ENCODE data around the gene TEX2. TPM values are rescaled to one million over a fixed set of nuclear protein-coding genes. Genes with fewer than 3 reads are reported as not detected.

The TEX2 gene
- total and polyA plus RNA-seq, 2 experiments from 2014 or later: 18.7 to 23.5 TPM

DNA sequence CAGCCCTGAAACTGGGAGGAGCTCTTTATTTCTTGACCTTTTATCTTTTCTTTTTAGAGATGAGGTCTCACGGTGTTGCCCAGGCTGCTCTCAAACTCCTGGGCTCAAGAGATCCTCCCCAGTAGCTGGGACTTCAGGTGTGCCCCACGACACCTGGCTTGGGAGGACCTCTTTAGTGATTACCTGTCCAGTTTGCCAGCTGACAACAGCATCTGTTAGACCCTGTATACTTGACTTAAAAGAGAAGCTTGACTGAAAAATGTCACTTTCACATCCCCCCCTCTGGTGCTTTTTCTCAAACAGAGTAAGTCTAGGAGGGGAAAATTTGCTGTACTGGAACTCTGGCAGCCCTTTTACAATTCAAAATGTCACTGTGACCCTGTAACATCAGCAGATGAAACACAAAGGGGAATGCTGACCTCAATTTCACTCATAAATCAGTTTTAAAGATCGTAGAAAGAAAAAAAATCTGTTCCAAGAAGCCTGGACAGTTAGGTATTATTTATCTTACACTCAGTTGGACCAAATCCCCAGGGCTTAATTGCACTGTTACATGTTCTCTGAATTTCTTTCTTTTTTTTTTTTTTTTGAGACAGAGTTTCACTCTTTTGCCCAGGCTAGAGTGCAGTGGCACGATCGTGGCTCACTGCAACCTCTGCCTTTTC lies 131.3 kb downstream of the TEX2 start:
- TF ChIP-seq, protein P1, sequence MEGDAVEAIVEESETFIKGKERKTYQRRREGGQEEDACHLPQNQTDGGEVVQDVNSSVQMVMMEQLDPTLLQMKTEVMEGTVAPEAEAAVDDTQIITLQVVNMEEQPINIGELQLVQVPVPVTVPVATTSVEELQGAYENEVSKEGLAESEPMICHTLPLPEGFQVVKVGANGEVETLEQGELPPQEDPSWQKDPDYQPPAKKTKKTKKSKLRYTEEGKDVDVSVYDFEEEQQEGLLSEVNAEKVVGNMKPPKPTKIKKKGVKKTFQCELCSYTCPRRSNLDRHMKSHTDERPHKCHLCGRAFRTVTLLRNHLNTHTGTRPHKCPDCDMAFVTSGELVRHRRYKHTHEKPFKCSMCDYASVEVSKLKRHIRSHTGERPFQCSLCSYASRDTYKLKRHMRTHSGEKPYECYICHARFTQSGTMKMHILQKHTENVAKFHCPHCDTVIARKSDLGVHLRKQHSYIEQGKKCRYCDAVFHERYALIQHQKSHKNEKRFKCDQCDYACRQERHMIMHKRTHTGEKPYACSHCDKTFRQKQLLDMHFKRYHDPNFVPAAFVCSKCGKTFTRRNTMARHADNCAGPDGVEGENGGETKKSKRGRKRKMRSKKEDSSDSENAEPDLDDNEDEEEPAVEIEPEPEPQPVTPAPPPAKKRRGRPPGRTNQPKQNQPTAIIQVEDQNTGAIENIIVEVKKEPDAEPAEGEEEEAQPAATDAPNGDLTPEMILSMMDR (IDR thresholded peaks at IDR 0.05; ENCODE audit: low read depth, low read length): no peak
- no peaks in the 10 kb centered on the region for H3K9me3 ChIP-seq (ENCODE audit: low read depth)
- no peak for DNase-seq (ENCODE audit: low read depth in 1 of 2, low spot score in 1 of 2)

DNA sequence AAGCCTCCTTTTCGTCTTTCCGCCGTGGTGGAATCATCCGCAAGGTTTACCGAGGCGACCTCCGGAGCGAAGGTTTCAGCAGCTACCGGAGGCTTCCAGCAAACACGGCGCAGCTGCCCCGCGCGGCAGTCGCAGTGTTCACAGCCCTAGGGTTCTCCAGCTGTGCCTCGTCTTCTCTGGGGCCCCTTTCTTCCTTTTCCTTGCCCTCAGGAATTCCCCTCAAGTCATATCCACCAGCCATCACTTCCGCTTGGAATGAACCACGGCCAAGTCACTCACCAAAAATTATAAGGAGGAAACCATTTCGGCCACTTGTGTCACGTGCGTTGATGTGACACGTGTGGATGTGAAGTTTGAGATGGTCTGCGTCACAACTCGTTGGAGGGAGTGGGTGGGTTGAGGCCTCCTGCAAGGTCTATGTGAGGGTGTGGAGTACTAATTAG lies 132.5 kb downstream of the TEX2 start:
- TF ChIP-seq, protein P1 (IDR thresholded peaks at IDR 0.05; ENCODE audit: low read depth, low read length): no peak
- H3K27me3 ChIP-seq: no peaks in the 10 kb centered on the region
- H3K4me3 ChIP-seq: peak overlapping the region; percentile 10
- H3K36me3 ChIP-seq: no peaks in the 10 kb centered on the region
- no peaks in the 10 kb centered on the region for H3K9me3 ChIP-seq (ENCODE audit: low read depth)
- H3K4me1 ChIP-seq (ENCODE audit: low read depth): peaks cover 10% of the 10 kb centered on the region
- DNase-seq (ENCODE audit: low read depth in 1 of 2, low spot score in 1 of 2): peak in 1 of 2 donors; percentile 81
- no peak overlapping the region for H3K27ac ChIP-seq

More for the DNA sequence above, 131.3 kb downstream of the TEX2 start:
- H3K36me3 ChIP-seq: no peaks in the 10 kb centered on the region
- H3K4me1 ChIP-seq (ENCODE audit: low read depth): peaks cover 10% of the 10 kb centered on the region
- no peak overlapping the region for H3K27ac ChIP-seq
- H3K27me3 ChIP-seq: no peaks in the 10 kb centered on the region
- no peak overlapping the region for H3K4me3 ChIP-seq

DNA sequence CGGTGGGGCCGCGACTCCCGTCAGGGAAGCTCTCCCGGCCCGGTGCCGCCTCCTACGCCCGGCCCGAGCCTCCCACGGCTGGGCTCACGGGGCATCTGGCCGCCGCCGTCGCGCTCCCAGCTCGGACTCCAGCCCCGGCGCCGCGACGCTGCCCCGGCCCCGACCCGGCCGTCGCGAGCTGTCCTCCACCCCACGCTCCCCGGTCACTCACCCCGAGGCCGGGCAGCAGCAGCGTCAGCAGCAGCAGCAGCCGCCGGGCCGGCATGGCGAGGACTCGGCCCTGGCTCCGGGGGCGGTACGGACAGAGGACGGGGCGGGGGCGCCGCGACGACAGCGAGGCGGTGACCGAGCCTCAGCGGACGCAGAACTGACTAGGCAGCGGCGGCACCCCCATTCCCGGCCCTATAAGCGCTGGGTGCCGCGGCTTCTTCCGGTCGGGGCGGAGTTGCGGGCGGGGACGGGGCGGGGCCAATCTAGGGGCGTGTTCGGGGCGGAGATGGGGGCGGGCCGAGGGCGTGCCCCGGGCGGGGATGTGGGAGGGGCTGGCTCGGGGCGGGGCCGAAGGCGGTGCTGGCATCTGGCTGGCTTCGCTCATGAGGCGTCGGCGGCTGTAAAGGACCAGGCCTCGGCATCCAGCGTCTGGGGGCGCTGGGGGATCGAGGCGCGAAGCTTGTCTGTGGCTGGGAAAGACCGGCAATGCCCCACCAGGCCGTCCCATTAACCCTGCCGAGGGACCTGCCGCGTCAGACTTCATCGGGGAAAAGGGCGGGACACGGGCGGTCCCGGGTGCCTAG lies 133.1 kb downstream of the TEX2 start, which contains the start of gene ERN1:
Gene ERN1 (minus strand): TSS at position 380 of the 794 bp plus-strand sequence. CDS start 115 bp downstream, at position 265.
- H3K9me3 ChIP-seq (ENCODE audit: low read depth): no peaks in the 10 kb centered on the region
- H3K4me1 ChIP-seq (ENCODE audit: low read depth): peaks cover 10% of the 10 kb centered on the region
- no peaks in the 10 kb centered on the region for H3K27me3 ChIP-seq
- peak within 1 kb of the TSS; percentile 64 for H3K4me3 ChIP-seq
- DNase-seq (ENCODE audit: low read depth in 1 of 2, low spot score in 1 of 2): peak; percentile 96 to 98
- H3K36me3 ChIP-seq: no peaks in the 10 kb centered on the region
- TF ChIP-seq, protein P1 (IDR thresholded peaks at IDR 0.05; ENCODE audit: low read depth, low read length): no peak
- H3K27ac ChIP-seq: peak within 1 kb of the TSS; percentile 90

DNA sequence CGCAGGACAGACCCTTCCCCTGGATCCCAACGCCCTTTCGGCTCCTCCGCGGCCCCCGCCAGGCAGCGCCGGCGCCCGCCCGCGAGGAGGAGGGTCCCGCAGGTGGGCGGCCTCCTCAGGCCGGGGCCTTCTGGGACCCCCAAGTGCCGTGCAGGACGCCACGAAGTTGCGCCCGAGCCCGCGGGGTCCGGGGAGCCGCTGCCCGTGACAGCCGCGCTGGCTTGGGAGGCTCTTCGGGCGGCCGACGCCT lies 133.6 kb downstream of the TEX2 start:
- Histone ChIP-seq H3K27me3 (no peaks in the 10 kb centered on the region), H3K4me1 (ENCODE audit: low read depth) (peaks cover 10% of the 10 kb centered on the region), H3K27ac (peak overlapping the region; percentile 90), H3K36me3 (no peaks in the 10 kb centered on the region), H3K4me3 (peak overlapping the region; percentile 64), H3K9me3 (ENCODE audit: low read depth) (no peaks in the 10 kb centered on the region)
- DNase-seq (ENCODE audit: low read depth in 1 of 2, low spot score in 1 of 2): no peak
- TF ChIP-seq, protein P1 (IDR thresholded peaks at IDR 0.05; ENCODE audit: low read depth, low read length): no peak

DNA sequence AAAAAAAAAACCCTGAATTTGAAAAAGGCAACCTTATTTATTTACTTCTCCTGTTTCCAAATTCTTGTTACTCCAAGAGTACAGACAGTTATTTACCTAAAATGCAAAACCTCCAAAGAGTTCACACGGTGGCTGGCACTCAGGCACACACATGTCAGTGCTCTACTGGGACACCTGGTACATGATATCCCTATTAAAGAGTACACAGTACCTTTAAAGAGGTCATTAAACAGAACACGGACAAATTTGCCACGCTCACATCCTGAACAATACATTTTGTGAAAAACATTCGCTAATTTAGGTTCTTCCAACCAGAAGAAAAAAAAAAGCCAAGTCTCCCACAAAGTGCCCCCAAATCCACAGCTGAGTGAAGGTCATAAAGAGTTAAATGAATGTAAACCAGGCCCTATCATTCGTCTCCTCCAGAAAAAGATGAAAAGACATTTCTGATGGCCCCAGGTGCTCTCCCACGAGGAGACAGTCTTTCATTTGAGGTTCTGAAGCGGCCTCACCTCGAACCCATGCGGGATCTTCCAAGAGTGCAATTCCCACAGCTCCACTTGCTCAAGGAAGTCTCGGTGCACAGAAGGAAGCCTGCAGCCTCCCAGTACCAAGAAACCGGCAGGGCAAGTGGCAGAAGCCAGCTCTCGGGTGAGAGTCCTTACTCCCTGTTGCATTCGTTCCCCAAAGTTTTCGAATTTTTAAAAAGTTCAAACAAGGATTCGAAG lies 134.1 kb downstream of the TEX2 start:
- Histone ChIP-seq H3K4me3 (peak overlapping the region; percentile 64), H3K36me3 (no peaks in the 10 kb centered on the region), H3K4me1 (ENCODE audit: low read depth) (peaks cover 10% of the 10 kb centered on the region), H3K27ac (peak overlapping the region; percentile 90), H3K9me3 (ENCODE audit: low read depth) (no peaks in the 10 kb centered on the region), H3K27me3 (no peaks in the 10 kb centered on the region)
- peak in 1 of 2 donors; percentile 58 for DNase-seq (ENCODE audit: low read depth in 1 of 2, low spot score in 1 of 2)
- TF ChIP-seq, protein P1 (IDR thresholded peaks at IDR 0.05; ENCODE audit: low read depth, low read length): no peak

All from cardiac muscle cell (in vitro differentiated cells and primary cell).